ENCODE results near the gene FRRS1.

GRCh38 chr1:99726407-99726806, 40.0 kb downstream of the FRRS1 start:
- TF ChIP-seq, protein P1, sequence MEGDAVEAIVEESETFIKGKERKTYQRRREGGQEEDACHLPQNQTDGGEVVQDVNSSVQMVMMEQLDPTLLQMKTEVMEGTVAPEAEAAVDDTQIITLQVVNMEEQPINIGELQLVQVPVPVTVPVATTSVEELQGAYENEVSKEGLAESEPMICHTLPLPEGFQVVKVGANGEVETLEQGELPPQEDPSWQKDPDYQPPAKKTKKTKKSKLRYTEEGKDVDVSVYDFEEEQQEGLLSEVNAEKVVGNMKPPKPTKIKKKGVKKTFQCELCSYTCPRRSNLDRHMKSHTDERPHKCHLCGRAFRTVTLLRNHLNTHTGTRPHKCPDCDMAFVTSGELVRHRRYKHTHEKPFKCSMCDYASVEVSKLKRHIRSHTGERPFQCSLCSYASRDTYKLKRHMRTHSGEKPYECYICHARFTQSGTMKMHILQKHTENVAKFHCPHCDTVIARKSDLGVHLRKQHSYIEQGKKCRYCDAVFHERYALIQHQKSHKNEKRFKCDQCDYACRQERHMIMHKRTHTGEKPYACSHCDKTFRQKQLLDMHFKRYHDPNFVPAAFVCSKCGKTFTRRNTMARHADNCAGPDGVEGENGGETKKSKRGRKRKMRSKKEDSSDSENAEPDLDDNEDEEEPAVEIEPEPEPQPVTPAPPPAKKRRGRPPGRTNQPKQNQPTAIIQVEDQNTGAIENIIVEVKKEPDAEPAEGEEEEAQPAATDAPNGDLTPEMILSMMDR (IDR thresholded peaks at IDR 0.05), result no peak
- no peak for TF ChIP-seq POLR2A (IDR thresholded peaks at IDR 0.05)

All from Peyer's patch (tissue), 4 donors.